Fibroblast of skin of left quadriceps (primary cell): ENCODE data around the gene ELOA.
"Not testable (repeated sequence)": the region's sequence is repeated elsewhere in the genome, so short reads cannot be mapped to it uniquely, and the experiment has no call there.

Experiments
- DNase-seq, 2 experiments: peaks; one replicate each; pipeline ENCODE4 v3.0.0-alpha.2; 2013; ENCODE audit warnings: low read depth in 2 of 2

Gene ELOA

GRCh38 chr1:23783141-23783540 lies 39.9 kb downstream of the ELOA start:
- DNase-seq = not testable (repeated sequence)

GRCh38 chr1:23784846-23785245 lies 41.6 kb downstream of the ELOA start:
- no peak for DNase-seq

GRCh38 chr1:23787701-23788100 lies 44.4 kb downstream of the ELOA start:
- no peak for DNase-seq

- DNase-seq = no peak
These were observed 45.4 kb downstream of the ELOA start for GRCh38 chr1:23788695-23789094.

- DNase-seq = peak; percentile 73
These were observed 47.6 kb downstream of the ELOA start, which contains the start of gene LYPLA2 for GRCh38 chr1:23790696-23791515. LYPLA2 (plus strand) TSS chr1:23791145; CDS start chr1:23792683, 1,538 bp downstream.

- no peak for DNase-seq
These were observed 48.3 kb downstream of the ELOA start for GRCh38 chr1:23791516-23792047.

- DNase-seq = no peak
These were observed 49.1 kb downstream of the ELOA start for GRCh38 chr1:23792151-23792945.

- no peak for DNase-seq
These were observed 49.9 kb downstream of the ELOA start for GRCh38 chr1:23793018-23793781.

- DNase-seq = no peak
These were observed 50.8 kb downstream of the ELOA start for GRCh38 chr1:23793861-23794731.

GRCh38 chr1:23794732-23795182 lies 51.5 kb downstream of the ELOA start:
- not testable (repeated sequence) for DNase-seq

- DNase-seq = no peak
These were observed 52.6 kb downstream of the ELOA start for GRCh38 chr1:23795676-23796465.

GRCh38 chr1:23796466-23797271 lies 53.4 kb downstream of the ELOA start:
- no peak for DNase-seq

- no peak for DNase-seq
These were observed 54.5 kb downstream of the ELOA start for GRCh38 chr1:23797478-23798448.

- DNase-seq = no peak
These were observed 55.4 kb downstream of the ELOA start for GRCh38 chr1:23798662-23799142.

GRCh38 chr1:23799255-23799569 lies 55.9 kb downstream of the ELOA start:
- DNase-seq = no peak

- no peak for DNase-seq
These were observed 56.5 kb downstream of the ELOA start for GRCh38 chr1:23799570-23800399.
